Activated CD4-positive, alpha-beta T cell treated with anti-CD3 and anti-CD28 coated beads for 36 hours (primary cell): ENCODE measurements around the gene SLC9A1. TPM values are rescaled to one million over a fixed set of nuclear protein-coding genes. Genes with fewer than 3 reads are reported as not detected.

Experiments used
- ATAC-seq: fragments of 200-7000 bp; cut with Tn5 transposase; one replicate; pipeline ENCODE4 v1.10.0; 2021; ENCODE audit warnings: mild to moderate bottlenecking, moderate library complexity
- CTCF ChIA-PET: fragments of 350-600 bp; sonication (Branson Sonifier 250); formaldehyde crosslinking; loops from one replicate; lab custom pipeline; 2021; ENCODE audit warnings: antibody characterized with exemption; lab: Charles Lee
- POLR2A ChIA-PET: fragments of 350-600 bp; sonication (Branson Sonifier 250); formaldehyde crosslinking; loops from one replicate; lab custom pipeline; 2021; ENCODE audit warnings: antibody characterized with exemption, inconsistent platforms; lab: Charles Lee
- DNase-seq: peaks from one replicate; pipeline ENCODE4 v3.0.0-alpha.2; 2020
- H3K27ac Mint-ChIP-seq: one replicate; pipeline ENCODE4 v1.8.0; 2021; ENCODE audit warnings: mixed read lengths
- H3K27me3 Mint-ChIP-seq: one replicate; pipeline ENCODE4 v1.8.0; 2021; ENCODE audit warnings: mixed read lengths
- H3K36me3 Mint-ChIP-seq: one replicate; pipeline ENCODE4 v1.8.0; 2021; ENCODE audit warnings: low read depth, mixed read lengths
- H3K4me1 Mint-ChIP-seq: one replicate; pipeline ENCODE4 v1.8.0; 2021; ENCODE audit warnings: mixed read lengths
- H3K4me3 Mint-ChIP-seq: one replicate; pipeline ENCODE4 v1.8.0; 2021; ENCODE audit warnings: mild to moderate bottlenecking, moderate library complexity, mixed read lengths
- H3K9me3 Mint-ChIP-seq: one replicate; pipeline ENCODE4 v1.8.0; 2021; ENCODE audit warnings: low read depth, mixed read lengths
- intact Hi-C, 2 experiments: fragments of 100-400 bp; cut with DNase I in 1 of 2; cut with micrococcal nuclease in 1 of 2; formaldehyde crosslinking; loops; one replicate each; pipeline versions ENCODE4 v1.14.2 to v1.15.1; 2022 to 2024; cut with DNase I, micrococcal nuclease
- total RNA-seq, 2 experiments: library from RNA; stranded (reverse); gene quantifications; one replicate each; pipeline ENCODE4 v1.2.3, GENCODE V29; 2021

Gene SLC9A1
- total RNA-seq, 2 experiments from 2014 or later, result 15.6 to 20.4 TPM

GRCh38 chr1:27053977-27054753 is 100.8 kb downstream of the SLC9A1 start:
- Mint-ChIP-seq H3K4me3 (no peak overlapping the region), H3K27me3 (no peaks in the 10 kb centered on the region), H3K36me3 (no peaks in the 10 kb centered on the region), H3K27ac (no peak overlapping the region), H3K9me3 (no peaks in the 10 kb centered on the region), H3K4me1 (no peaks in the 10 kb centered on the region)
- intact Hi-C loops, result no loop called here
- ChIA-PET POLR2A (interaction anchor here (0.7 kb wide), 1 partner anchor 546 kb away, joined by 4 read pairs; no protein-coding TSS in a partner anchor), CTCF (interaction anchor here (0.6 to 2.6 kb wide), 4 partner anchors 8 to 13 kb away, joined by 4 to 14 read pairs (median 10); no protein-coding TSS in a partner anchor)
- DNase-seq (no peak), ATAC-seq (no peak)

DNA sequence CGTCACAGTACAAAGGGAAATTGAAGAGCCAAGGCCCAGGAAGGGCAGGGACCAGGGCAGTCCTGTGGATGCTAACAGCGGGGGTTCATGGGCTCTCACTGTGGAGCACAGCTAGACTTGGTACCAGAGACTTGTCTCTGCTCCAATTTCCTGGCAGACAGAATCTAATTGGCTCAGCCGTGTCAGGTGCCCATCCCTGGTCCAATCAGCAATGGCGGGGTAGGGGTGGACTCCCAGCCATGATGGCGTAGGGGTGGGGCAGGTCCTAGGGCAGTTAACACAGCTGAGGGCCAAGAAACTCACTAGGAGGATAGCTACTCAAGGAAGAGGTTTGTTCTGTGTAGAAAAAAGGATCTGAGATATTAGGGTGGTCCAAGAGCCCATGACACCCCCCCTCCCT is 102.4 kb downstream of the SLC9A1 start:
- POLR2A ChIA-PET, result no interaction called here
- H3K4me1 Mint-ChIP-seq, result no peaks in the 10 kb centered on the region
- ATAC-seq (no peak), DNase-seq (no peak)
- no peaks in the 10 kb centered on the region for H3K27me3 Mint-ChIP-seq
- intact Hi-C loops, result no loop called here
- H3K9me3 Mint-ChIP-seq, result no peaks in the 10 kb centered on the region
- no peaks in the 10 kb centered on the region for H3K36me3 Mint-ChIP-seq
- H3K27ac Mint-ChIP-seq, result no peak overlapping the region
- no peak overlapping the region for H3K4me3 Mint-ChIP-seq
- CTCF ChIA-PET, result interaction anchor here (2.6 kb wide), 1 partner anchor 8 kb away, joined by 14 read pairs; no protein-coding TSS in a partner anchor

DNA sequence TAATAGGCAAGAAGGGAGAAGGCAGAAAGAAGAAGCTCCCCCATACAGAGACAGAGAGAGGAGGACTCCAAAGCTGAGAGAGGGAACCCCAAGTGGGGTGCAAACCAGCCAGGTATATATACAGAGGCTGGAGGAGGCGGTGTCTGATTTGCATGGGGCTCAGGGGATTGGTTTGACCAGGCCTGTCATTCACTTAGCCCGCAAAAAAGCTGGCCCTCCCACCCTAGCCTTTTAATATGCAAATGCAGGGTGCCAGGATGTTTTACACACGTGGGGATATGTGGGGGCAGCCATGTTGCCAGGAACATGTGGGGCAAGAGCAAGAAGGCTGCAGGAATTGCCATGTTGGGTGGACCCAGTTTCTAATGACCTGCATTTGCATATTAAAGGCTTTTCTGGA is 105.3 kb downstream of the SLC9A1 start:
- Mint-ChIP-seq H3K9me3 (no peaks in the 10 kb centered on the region), H3K27ac (no peak overlapping the region), H3K36me3 (no peaks in the 10 kb centered on the region), H3K4me3 (no peak overlapping the region), H3K27me3 (no peaks in the 10 kb centered on the region), H3K4me1 (peaks cover 17% of the 10 kb centered on the region)
- ATAC-seq, result no peak
- ChIA-PET CTCF (no interaction called here), POLR2A (no interaction called here)
- no peak for DNase-seq
- intact Hi-C loops, result loop anchor here in 1 of 2 experiments (10.0 kb wide), 1 partner anchor 145 kb away; no protein-coding TSS in a partner anchor

DNA sequence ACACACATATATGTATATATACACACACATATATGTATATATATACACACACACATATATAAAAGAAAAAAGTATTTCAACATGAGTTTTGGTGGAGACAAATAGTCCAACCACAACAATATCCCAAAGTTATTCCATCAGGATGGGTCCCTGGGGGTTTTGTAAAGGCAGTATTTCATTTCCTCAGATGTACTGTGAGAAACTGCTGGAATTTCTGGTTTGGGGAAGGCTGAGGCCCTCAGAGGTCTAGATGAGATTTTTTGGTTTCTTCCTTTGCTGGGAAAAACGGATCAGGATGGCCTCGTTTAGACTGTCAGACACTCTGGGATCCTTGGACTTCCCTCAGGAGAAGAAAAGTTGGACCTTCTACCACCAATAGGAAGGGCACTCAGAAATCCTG is 105.8 kb downstream of the SLC9A1 start:
- Mint-ChIP-seq H3K27ac (no peak overlapping the region), H3K27me3 (no peaks in the 10 kb centered on the region), H3K4me1 (peaks cover 20% of the 10 kb centered on the region), H3K36me3 (no peaks in the 10 kb centered on the region), H3K4me3 (no peak overlapping the region), H3K9me3 (no peaks in the 10 kb centered on the region)
- intact Hi-C loops, result loop anchor here in 1 of 2 experiments (10.0 kb wide), 1 partner anchor 146 kb away; no protein-coding TSS in a partner anchor
- no peak for DNase-seq
- no peak for ATAC-seq
- ChIA-PET POLR2A (no interaction called here), CTCF (interaction anchor here (6.5 kb wide), 1 partner anchor 47 kb away, joined by 209 read pairs; no protein-coding TSS in a partner anchor)

Other genes with a start within 250 kb of the SLC9A1 start
- not detected for gene NR0B2, start 241.2 kb downstream of the SLC9A1 start, total RNA-seq
- gene NUDC, start 233.4 kb downstream of the SLC9A1 start, total RNA-seq, result 100 to 1,000 TPM in 1 of 2 experiments, 10 to 100 TPM in 1; 95.9 to 101 TPM
- under 1 TPM; 0.30 to 0.39 TPM for gene KDF1, start 194.7 kb downstream of the SLC9A1 start, total RNA-seq
- under 1 TPM; 0.62 to 0.69 TPM for gene TRNP1, start 161.4 kb downstream of the SLC9A1 start, total RNA-seq
- gene TENT5B, start 142.3 kb downstream of the SLC9A1 start, total RNA-seq, result not detected
- 10 to 100 TPM; 19.3 to 21.9 TPM for gene WDTC1, start 79.5 kb upstream of the SLC9A1 start, total RNA-seq
- gene TMEM222, start 167.0 kb upstream of the SLC9A1 start, total RNA-seq, result 10 to 100 TPM; 27.5 to 31.2 TPM
- gene SYTL1, start 186.9 kb upstream of the SLC9A1 start, total RNA-seq, result 10 to 100 TPM; 21.4 to 26.1 TPM
- 1 to 10 TPM; 6.5 to 8.8 TPM for gene MAP3K6, start 211.8 kb upstream of the SLC9A1 start, total RNA-seq
- gene FCN3, start 219.7 kb upstream of the SLC9A1 start, total RNA-seq, result not detected
- not detected for gene CD164L2, start 228.2 kb upstream of the SLC9A1 start, total RNA-seq
- 1 to 10 TPM; 1.1 to 1.3 TPM for gene GPR3, start 237.5 kb upstream of the SLC9A1 start, total RNA-seq